Smooth muscle cell of the brain vasculature (primary cell): ENCODE data around the gene ENHO.
"Not testable (repeated sequence)": the region's sequence is repeated elsewhere in the genome, so short reads cannot be mapped to it uniquely, and the experiment has no call there.

ENCODE experiments used
- DNase-seq: peaks from one replicate; pipeline ENCODE4 v3.0.0-alpha.2; 2012; ENCODE audit warnings: low read depth, low spot score

Gene ENHO

GRCh38 chr9:34555500-34555899 lies 32.7 kb upstream of the ENHO start:
- DNase-seq: no peak

- no peak for DNase-seq
These were observed 32.2 kb upstream of the ENHO start for GRCh38 chr9:34555002-34555348.

- no peak for DNase-seq
These were observed 31.6 kb upstream of the ENHO start for GRCh38 chr9:34554211-34555001.

GRCh38 chr9:34553511-34554021 lies 30.8 kb upstream of the ENHO start:
- no peak for DNase-seq

GRCh38 chr9:34552986-34553385 lies 30.2 kb upstream of the ENHO start:
- no peak for DNase-seq

GRCh38 chr9:34552606-34552981 lies 29.8 kb upstream of the ENHO start:
- no peak for DNase-seq

GRCh38 chr9:34551751-34552605 lies 29.2 kb upstream of the ENHO start:
- DNase-seq: no peak

- DNase-seq: no peak
These were observed 28.0 kb upstream of the ENHO start for GRCh38 chr9:34550681-34551270.

- DNase-seq: no peak
These were observed 27.4 kb upstream of the ENHO start for GRCh38 chr9:34550016-34550680.

- DNase-seq: no peak
These were observed 26.6 kb upstream of the ENHO start for GRCh38 chr9:34549407-34549732.

GRCh38 chr9:34547960-34548611 lies 25.3 kb upstream of the ENHO start:
- peak; percentile 18 for DNase-seq

GRCh38 chr9:34546834-34547827 lies 24.3 kb upstream of the ENHO start:
- peak; percentile 24 for DNase-seq

- DNase-seq: no peak
These were observed 23.5 kb upstream of the ENHO start for GRCh38 chr9:34546102-34546833.

- DNase-seq: no peak
These were observed 22.7 kb upstream of the ENHO start for GRCh38 chr9:34545497-34545896.

- DNase-seq: no peak
These were observed 21.2 kb upstream of the ENHO start for GRCh38 chr9:34544035-34544434.

- no peak for DNase-seq
These were observed 18.8 kb upstream of the ENHO start for GRCh38 chr9:34541540-34541939.

- no peak for DNase-seq
These were observed 18.0 kb upstream of the ENHO start for GRCh38 chr9:34540827-34541226.

GRCh38 chr9:34536685-34537084 lies 13.9 kb upstream of the ENHO start:
- no peak for DNase-seq

- not testable (repeated sequence) for DNase-seq
These were observed 9.3 kb upstream of the ENHO start for GRCh38 chr9:34532041-34532440.

GRCh38 chr9:34526026-34526425 lies 3.2 kb upstream of the ENHO start:
- no peak for DNase-seq
